Umbilical cord (tissue), 2 donors: ENCODE data around the gene TMEM150A. TPM values are rescaled to one million over a fixed set of nuclear protein-coding genes. Genes with fewer than 3 reads are reported as not detected.
"Not testable (repeated sequence)": the region's sequence is repeated elsewhere in the genome, so short reads cannot be mapped to it uniquely, and the experiment has no call there.

Source experiments
- DNase-seq: peaks from one replicate; pipeline ENCODE4 v3.0.0-alpha.2; 2015; ENCODE audit warnings: low spot score
- total RNA-seq: library from RNA; depleted of rRNA; stranded (reverse); fragments of >200 nt; gene quantifications from one replicate; pipeline ENCODE4 v1.2.3, GENCODE V29; 2014; ENCODE audit warnings: low replicate concordance; ENCODE audit not compliant: insufficient read depth

Gene TMEM150A
- total RNA-seq, 1 donor from 2014 or later = 3.4 TPM

- DNase-seq = no peak
Observed at GRCh38 chr2:85594715-85595300, 7.7 kb downstream of the TMEM150A start.

GRCh38 chr2:85593023-85593422 lies 9.5 kb downstream of the TMEM150A start:
- no peak for DNase-seq

- not testable (repeated sequence) for DNase-seq
Observed at GRCh38 chr2:85592299-85592698, 10.2 kb downstream of the TMEM150A start.

GRCh38 chr2:85591563-85591962 lies 10.9 kb downstream of the TMEM150A start:
- no peak for DNase-seq

- DNase-seq = no peak
Observed at GRCh38 chr2:85590950-85591349, 11.5 kb downstream of the TMEM150A start.

- peak; percentile 80 for DNase-seq
Observed at GRCh38 chr2:85589982-85590791, 12.3 kb downstream of the TMEM150A start.

GRCh38 chr2:85589181-85589580 lies 13.3 kb downstream of the TMEM150A start:
- DNase-seq = no peak

- DNase-seq = no peak
Observed at GRCh38 chr2:85588645-85589044, 13.9 kb downstream of the TMEM150A start.

GRCh38 chr2:85588236-85588635 lies 14.3 kb downstream of the TMEM150A start:
- DNase-seq = no peak

- DNase-seq = peak; percentile 38
Observed at GRCh38 chr2:85585781-85586105, 16.8 kb downstream of the TMEM150A start.

- DNase-seq = peak; percentile 32
Observed at GRCh38 chr2:85584857-85585780, 17.4 kb downstream of the TMEM150A start.

- peak; percentile 40 for DNase-seq
Observed at GRCh38 chr2:85584354-85584856, 18.1 kb downstream of the TMEM150A start, which contains the start of gene VAMP5. VAMP5 (plus strand) TSS chr2:85584431; CDS start chr2:85584491, 60 bp downstream.

GRCh38 chr2:85583667-85584353 lies 18.7 kb downstream of the TMEM150A start:
- no peak for DNase-seq

GRCh38 chr2:85582492-85582891 lies 20.0 kb downstream of the TMEM150A start:
- DNase-seq = no peak

GRCh38 chr2:85580206-85580605 lies 22.3 kb downstream of the TMEM150A start:
- DNase-seq = no peak

- peak; percentile 70 for DNase-seq
Observed at GRCh38 chr2:85579266-85579935, 23.1 kb downstream of the TMEM150A start.

- peak; percentile 86 for DNase-seq
Observed at GRCh38 chr2:85578243-85579180, 24.0 kb downstream of the TMEM150A start.

- peak; percentile 49 for DNase-seq
Observed at GRCh38 chr2:85577386-85578242, 24.9 kb downstream of the TMEM150A start, which contains the start of gene VAMP8. VAMP8 (plus strand) TSS chr2:85577586; CDS start chr2:85577647, 61 bp downstream.

- DNase-seq = no peak
Observed at GRCh38 chr2:85577063-85577385, 25.5 kb downstream of the TMEM150A start.
